Measurements from ENCODE around the gene NAGS. TPM values are rescaled to one million over a fixed set of nuclear protein-coding genes. Genes with fewer than 3 reads are reported as not detected.

The NAGS gene
- total and polyA plus RNA-seq, 2 experiments from 2014 or later, result 4.2 to 7.2 TPM

DNA sequence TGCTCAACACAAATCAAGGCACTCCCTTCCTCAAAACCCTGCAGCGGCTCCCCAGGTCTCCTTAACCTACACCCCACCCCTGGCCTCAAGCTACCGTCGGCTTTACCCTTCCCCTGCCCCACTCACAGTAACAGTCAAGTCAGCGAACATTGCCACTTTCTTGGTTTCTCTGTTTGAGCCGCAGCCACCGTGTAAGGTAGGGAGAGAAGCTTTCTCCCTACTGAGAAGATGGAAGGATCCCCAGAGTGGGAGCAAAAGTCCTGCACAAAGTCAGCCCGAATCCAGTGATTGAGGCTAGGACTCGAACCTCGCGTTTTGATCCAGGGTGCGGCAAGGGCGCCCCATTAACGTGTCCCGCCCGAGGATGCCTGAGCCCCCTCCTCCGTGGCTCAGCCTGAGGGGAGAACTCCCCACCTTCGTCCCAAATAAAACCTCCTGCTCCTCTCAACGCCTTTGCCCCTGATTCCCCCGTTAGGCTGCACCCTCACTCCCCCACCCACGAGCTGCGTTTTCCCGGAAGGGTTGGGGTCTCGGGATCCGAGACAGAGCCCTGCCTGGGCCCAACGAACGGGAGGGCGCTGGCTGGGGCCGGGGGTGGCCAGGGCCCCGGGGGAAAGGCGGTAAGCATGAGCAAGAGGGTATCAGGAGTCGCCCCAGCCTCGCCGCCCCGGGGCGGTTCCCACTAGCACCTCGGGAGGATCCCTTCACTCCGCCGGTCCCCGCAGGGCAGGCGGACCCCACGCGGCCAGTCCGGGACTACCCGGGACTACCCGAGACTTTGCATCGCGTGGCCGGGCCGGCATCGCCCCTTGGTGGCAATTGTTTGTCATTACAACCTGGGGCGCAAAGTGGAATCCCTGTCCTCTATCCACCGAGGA lies 9.9 kb upstream of the NAGS start:
- H3K79me2 ChIP-seq (replicated peaks; ENCODE audit: insufficient read depth), result no peaks in the 10 kb centered on the region
- Mint-ChIP-seq H3K36me3 (ENCODE audit: low read depth) (no peaks in the 10 kb centered on the region), H3K27ac (no peak overlapping the region), H3K27me3 (ENCODE audit: insufficient read depth, low read depth, poor library complexity) (peaks cover 7% of the 10 kb centered on the region), H3K4me3 (peak overlapping the region; percentile 59), H3K9me3 (no peaks in the 10 kb centered on the region), H3K4me1 (peaks cover 3% of the 10 kb centered on the region)
- TF ChIP-seq CREB1 (CRISPR knock-in tag; IDR thresholded peaks at IDR 0.05; ENCODE audit: low read depth) (0 out of 2 replicates have a peak, but pooled peaks have one; percentile 19), EZH2phosphoT487 (IDR thresholded peaks at IDR 0.05; ENCODE audit: unreplicated experiment) (no peak), POLR2AphosphoS5 (IDR thresholded peaks at IDR 0.05; ENCODE audit: low read depth) (0 out of 2 replicates have a peak, but pooled peaks have one; percentile 32)
- TF ChIP-seq, protein P1, sequence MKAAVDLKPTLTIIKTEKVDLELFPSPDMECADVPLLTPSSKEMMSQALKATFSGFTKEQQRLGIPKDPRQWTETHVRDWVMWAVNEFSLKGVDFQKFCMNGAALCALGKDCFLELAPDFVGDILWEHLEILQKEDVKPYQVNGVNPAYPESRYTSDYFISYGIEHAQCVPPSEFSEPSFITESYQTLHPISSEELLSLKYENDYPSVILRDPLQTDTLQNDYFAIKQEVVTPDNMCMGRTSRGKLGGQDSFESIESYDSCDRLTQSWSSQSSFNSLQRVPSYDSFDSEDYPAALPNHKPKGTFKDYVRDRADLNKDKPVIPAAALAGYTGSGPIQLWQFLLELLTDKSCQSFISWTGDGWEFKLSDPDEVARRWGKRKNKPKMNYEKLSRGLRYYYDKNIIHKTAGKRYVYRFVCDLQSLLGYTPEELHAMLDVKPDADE (IDR thresholded peaks at IDR 0.05), result no peak
- TF ChIP-seq, protein P2, sequence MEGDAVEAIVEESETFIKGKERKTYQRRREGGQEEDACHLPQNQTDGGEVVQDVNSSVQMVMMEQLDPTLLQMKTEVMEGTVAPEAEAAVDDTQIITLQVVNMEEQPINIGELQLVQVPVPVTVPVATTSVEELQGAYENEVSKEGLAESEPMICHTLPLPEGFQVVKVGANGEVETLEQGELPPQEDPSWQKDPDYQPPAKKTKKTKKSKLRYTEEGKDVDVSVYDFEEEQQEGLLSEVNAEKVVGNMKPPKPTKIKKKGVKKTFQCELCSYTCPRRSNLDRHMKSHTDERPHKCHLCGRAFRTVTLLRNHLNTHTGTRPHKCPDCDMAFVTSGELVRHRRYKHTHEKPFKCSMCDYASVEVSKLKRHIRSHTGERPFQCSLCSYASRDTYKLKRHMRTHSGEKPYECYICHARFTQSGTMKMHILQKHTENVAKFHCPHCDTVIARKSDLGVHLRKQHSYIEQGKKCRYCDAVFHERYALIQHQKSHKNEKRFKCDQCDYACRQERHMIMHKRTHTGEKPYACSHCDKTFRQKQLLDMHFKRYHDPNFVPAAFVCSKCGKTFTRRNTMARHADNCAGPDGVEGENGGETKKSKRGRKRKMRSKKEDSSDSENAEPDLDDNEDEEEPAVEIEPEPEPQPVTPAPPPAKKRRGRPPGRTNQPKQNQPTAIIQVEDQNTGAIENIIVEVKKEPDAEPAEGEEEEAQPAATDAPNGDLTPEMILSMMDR (conservative IDR thresholded peaks at IDR 0.05; ENCODE audit: low read depth in 2 of 2), result peak; percentile 80 to 87
- peak; percentile 86 for DNase-seq (ENCODE audit: low spot score)
- no peaks in the 10 kb centered on the region for H3K4me1 ChIP-seq (ENCODE audit: insufficient read depth)
- peak overlapping the region; percentile 99 for H2AFZ ChIP-seq
- no peaks in the 10 kb centered on the region for H3K9me2 ChIP-seq (ENCODE audit: insufficient read depth)
- H3K27ac ChIP-seq (ENCODE audit: low read depth), result no peak overlapping the region
- no peaks in the 10 kb centered on the region for H3F3A ChIP-seq (replicated peaks; ENCODE audit: low read depth)
- peak overlapping the region; percentile 84 for H3K4me2 ChIP-seq
- H3K4me3 ChIP-seq, result peak overlapping the region; percentile 64
- no peaks in the 10 kb centered on the region for H3K36me3 ChIP-seq (ENCODE audit: insufficient read depth)
- no peaks in the 10 kb centered on the region for H4K20me1 ChIP-seq (replicated peaks; ENCODE audit: insufficient read depth)
- H3K27me3 ChIP-seq (ENCODE audit: insufficient read depth), result peaks cover 10% of the 10 kb centered on the region
- ATAC-seq, result peak; percentile 91

DNA sequence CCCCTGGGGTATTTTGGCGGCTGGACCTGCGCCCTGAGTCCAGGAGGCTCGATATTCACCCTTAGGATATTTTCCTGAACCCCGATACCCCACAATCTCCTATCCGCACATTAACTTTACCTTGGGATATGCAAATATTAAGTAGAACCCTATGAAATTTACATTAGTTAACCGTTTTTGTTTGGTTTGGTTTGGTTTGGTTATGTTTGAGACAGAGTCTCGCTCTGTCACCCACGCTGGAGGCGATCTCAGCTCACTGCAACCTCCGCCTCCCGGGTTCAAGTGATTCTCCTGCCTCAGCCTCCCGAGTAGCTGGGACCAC lies 9.3 kb upstream of the NAGS start:
- peaks cover 10% of the 10 kb centered on the region for H3K27me3 Mint-ChIP-seq (ENCODE audit: insufficient read depth, low read depth, poor library complexity)
- H3K27me3 ChIP-seq (ENCODE audit: insufficient read depth), result peaks cover 10% of the 10 kb centered on the region
- peak overlapping the region; percentile 99; the same call in 1 of the 2 replicates for H2AFZ ChIP-seq
- no peak for ATAC-seq
- H3K9me2 ChIP-seq (ENCODE audit: insufficient read depth), result no peaks in the 10 kb centered on the region
- DNase-seq (ENCODE audit: low spot score), result no peak
- H3K27ac ChIP-seq (ENCODE audit: low read depth), result no peak overlapping the region
- no peaks in the 10 kb centered on the region for H3K36me3 Mint-ChIP-seq (ENCODE audit: low read depth)
- H3K9me3 Mint-ChIP-seq, result no peaks in the 10 kb centered on the region
- no peak overlapping the region for H3K27ac Mint-ChIP-seq
- H3K4me3 ChIP-seq, result peak overlapping the region; percentile 64
- peak overlapping the region; percentile 84 for H3K4me2 ChIP-seq
- no peaks in the 10 kb centered on the region for H3F3A ChIP-seq (replicated peaks; ENCODE audit: low read depth)
- H3K36me3 ChIP-seq (ENCODE audit: insufficient read depth), result no peaks in the 10 kb centered on the region
- H3K79me2 ChIP-seq (replicated peaks; ENCODE audit: insufficient read depth), result no peaks in the 10 kb centered on the region
- H3K4me1 Mint-ChIP-seq, result peaks cover 3% of the 10 kb centered on the region
- no peaks in the 10 kb centered on the region for H3K4me1 ChIP-seq (ENCODE audit: insufficient read depth)
- H4K20me1 ChIP-seq (replicated peaks; ENCODE audit: insufficient read depth), result no peaks in the 10 kb centered on the region
- peak overlapping the region; percentile 59 for H3K4me3 Mint-ChIP-seq
- TF ChIP-seq ZNF114 (CRISPR knock-in tag; IDR thresholded peaks at IDR 0.05) (no peak), EZH2 (IDR thresholded peaks at IDR 0.05; ENCODE audit: low read depth, unreplicated experiment) (no peak), EZH2phosphoT487 (IDR thresholded peaks at IDR 0.05; ENCODE audit: unreplicated experiment) (no peak), ZNF331 (CRISPR knock-in tag; IDR thresholded peaks at IDR 0.05; ENCODE audit: low read depth) (no peak), STAT1 (IDR thresholded peaks at IDR 0.05; ENCODE audit: unreplicated experiment) (no peak)
- TF ChIP-seq, protein P1 (IDR thresholded peaks at IDR 0.05), result no peak
- TF ChIP-seq, protein P2 (conservative IDR thresholded peaks at IDR 0.05; ENCODE audit: low read depth in 2 of 2), result no peak
